GM19324 (cell line): Measurements from ENCODE around the gene MGAT5B.
"Not testable (repeated sequence)": the region's sequence is repeated elsewhere in the genome, so short reads cannot be mapped to it uniquely, and the experiment has no call there.

Source experiments
- ATAC-seq: cut with Tn5 transposase; IDR thresholded peaks from one replicate; pipeline ENCODE4 v1.9.1; 2021; ENCODE audit warnings: mild to moderate bottlenecking, moderate library complexity; ENCODE audit not compliant: unreplicated experiment, low FRiP score

MGAT5B gene

DNA sequence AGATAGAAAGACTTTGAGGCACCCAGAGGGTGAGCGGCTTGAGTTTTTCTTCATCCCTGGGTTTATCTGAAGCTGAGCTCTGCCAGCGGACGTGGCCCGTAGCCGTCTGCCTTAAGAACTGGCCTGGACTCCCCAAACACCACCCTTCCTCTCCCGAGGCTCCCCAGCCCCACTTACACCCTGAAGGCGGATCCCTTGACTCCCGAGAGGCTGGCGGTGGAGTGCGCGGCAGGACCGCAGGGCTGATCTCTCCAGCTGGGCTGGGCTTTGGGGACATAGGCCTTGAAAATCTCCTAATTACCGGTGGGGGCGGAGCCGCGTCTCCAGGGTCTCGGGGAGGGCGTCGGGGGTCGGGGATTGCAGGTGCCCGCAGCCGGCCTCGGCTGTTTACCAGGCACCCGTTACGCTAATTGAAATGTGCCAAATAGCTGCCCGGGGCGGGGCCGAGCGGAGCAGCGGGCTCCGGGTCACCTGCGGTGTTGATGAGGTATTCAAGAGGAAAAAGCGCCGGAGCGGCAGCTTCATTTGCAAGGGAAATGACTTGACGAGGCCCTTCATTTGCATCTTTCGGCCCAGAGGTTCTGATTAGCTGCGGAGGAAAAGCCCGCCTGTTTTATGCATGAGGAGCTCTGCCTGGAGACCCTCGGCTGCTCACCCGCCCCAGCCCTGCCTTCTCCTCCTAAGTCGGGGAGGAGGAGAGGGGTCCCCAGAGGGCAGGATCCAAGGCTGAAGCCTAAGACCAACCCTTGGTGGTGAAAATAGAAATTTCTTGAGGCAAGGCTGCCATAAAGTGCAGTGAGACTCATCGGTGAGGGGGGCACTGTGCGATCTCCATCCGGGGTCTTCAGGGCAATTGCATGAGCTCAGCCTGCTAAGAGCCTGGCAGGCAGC, 100.7 kb downstream of the MGAT5B start:
- no peak for ATAC-seq

DNA sequence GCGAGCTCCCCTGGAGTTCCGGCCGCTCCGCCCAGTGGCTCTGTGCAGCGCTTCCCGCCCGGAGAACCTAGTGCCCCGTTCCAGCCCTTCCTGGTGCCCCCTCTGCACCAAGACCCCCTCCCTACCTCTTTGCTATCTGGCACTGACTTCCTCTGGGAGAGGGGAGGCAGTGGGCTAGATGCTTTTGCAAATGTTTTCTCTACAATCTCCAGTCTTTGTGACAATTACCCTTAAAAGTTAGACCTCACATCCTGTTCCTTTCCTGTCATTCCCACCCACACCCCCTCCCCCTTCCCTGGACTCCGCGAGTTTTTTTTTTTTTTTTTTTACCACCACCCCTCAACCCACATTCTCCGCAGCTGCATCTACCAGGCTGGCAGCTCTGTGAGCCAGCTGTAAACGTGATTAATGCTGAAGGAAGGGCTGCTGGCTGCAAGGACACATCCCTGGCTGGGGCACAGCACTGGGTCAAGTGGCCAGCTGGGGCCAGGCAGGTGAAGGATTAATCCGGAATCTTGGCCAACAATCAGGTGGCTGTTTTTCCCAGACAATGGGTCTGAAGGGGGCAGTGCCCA, 101.5 kb downstream of the MGAT5B start:
- ATAC-seq, result no peak

DNA sequence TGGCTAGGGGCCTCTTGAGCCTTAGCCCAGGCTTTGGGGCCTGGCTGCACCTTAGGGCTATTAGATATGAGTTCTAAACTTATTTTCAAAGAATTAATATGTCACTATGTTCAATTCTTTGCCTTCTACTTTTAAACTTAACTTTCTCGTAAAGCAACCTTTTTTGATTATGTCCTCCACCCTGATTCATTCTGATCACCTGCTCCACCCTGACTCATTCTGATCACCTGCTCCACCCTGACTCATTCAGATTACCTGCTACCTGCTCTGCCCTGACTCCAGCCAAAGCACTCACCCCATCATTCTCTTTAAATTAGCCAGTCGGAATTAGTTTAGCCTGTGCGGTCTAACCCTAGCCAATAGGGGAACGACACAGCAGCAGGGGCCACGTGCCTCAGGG, 102.0 kb downstream of the MGAT5B start:
- ATAC-seq, result not testable (repeated sequence)

GRCh38 chr17:76972046-76972641, 103.9 kb downstream of the MGAT5B start:
- no peak for ATAC-seq

DNA sequence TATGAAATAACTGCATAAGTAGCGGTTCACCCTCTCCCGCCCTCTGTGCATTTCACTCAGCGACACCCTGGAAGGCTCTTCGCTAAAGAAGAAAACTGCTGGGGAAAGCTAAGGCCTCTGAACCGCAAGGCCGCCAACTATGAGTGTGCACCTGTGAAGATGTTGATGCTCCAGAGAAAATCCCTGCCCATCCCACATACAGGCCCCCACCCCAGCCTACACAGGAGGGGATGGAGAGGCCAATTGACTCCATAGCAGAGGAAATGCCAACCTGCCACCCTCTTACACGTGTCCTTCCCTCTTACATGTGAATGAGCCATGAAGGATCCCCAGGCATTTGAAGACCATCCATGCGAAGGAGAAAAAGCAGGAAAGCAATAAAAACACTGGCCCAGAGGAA, 104.8 kb downstream of the MGAT5B start:
- ATAC-seq, result no peak

- no peak for ATAC-seq
Observed at GRCh38 chr17:76974721-76975120, 106.5 kb downstream of the MGAT5B start.

DNA sequence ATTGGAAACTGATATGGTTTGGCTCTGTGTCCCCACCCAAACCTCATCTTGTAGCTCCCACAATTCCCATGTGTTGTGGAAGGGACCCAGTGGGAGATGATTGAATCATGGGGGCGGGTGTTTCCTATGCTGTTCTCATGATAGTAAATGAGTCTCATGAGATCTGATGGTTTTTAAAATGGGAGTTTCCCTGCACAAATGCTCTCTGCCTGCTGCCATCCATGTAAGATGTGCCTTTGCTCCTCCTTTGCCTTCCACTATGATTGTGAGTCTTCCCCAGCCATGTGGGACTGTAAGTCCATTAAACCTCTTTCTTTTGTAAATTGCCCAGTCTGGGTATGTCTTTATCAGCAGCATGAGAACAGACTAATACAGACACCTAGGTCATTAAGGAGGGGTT, 109.8 kb downstream of the MGAT5B start:
- ATAC-seq, result not testable (repeated sequence)

GRCh38 chr17:76981545-76982295, 113.5 kb downstream of the MGAT5B start:
- ATAC-seq, result no peak

- no peak for ATAC-seq
Observed at GRCh38 chr17:76982408-76983074, 114.3 kb downstream of the MGAT5B start.

DNA sequence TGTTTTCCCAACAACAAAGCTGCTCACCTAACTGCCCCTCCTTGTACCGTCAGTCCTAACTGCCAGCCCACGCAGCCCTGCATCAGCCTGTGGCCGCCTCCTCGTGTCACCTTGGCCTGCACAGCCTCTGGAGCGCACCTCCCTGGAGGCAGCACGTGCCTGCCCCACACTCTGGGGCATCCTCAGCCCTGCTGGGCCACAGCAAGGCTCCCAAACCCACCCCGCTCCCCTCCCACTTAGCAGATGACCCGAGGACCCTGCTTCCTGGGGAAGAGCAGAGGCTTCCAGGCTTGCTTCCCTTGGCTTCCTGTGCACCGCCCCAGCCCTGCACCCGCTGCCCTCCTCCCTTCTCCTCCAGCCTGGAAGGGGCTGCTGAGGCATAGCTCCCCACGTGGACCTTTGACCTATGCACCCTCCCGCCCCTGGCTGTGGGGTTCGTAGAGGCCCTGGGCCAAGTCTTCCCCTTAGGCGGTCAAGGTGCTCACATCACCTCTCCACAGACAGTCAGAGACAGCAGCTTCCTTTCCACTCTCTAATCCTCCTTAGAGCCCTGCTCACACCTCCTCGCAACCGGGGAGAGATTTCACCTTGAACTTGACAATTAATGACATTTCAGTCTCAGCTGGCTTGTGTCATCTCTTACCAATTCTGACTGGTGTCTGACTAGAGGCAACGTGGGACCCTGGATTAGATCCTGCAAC, 115.0 kb downstream of the MGAT5B start:
- no peak for ATAC-seq

DNA sequence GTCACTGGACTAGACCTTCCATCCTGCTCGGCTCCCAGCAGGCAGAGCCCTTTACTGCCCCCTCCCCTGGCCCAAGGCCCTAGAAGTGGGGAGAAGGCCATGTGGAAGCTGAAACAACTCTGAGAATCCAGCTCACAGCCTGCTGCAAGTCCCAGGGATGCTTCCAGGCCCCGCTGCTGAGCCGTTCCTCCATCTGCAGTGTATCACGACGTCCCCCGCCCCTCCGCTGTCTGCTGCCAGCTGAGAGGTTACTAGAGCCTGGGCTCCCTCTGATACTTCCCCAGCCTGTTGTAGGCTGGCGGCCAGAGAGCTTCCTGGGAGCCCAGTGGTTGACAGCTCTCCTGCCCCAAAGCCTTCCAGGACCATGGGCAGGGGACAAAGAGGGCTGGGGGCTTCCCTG, 118.2 kb downstream of the MGAT5B start:
- ATAC-seq, result no peak

DNA sequence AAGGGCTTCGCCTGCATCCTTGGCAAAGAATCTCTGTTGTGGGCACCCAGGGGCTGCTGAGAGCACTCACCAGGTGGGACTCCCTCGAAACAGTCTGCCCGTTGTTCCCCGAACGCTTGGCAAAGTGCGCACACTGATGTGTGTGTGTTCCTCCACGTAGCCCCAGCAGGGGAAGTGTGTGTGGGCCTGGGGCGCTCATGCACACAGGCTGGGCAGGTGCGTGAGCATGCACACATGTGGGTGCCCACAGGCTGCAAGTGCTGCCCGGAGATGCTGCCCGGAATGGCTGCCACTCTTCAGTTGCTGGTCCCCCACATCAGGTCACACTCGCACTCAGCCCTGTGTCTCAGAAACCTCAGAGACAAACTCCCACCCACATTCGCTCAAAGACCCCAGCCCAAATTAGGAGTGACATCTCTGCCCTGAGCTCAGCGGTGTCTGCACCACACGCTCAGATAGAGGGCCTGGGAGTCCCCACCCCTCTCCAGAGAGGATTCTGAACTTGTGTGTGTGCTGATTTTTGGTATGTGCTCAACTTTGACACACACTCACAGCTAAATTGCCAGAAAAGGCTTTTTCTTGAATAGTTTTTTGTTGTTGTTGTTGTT, 119.4 kb downstream of the MGAT5B start:
- ATAC-seq, result no peak

- no peak for ATAC-seq
Observed at GRCh38 chr17:76988796-76989195, 120.6 kb downstream of the MGAT5B start.

DNA sequence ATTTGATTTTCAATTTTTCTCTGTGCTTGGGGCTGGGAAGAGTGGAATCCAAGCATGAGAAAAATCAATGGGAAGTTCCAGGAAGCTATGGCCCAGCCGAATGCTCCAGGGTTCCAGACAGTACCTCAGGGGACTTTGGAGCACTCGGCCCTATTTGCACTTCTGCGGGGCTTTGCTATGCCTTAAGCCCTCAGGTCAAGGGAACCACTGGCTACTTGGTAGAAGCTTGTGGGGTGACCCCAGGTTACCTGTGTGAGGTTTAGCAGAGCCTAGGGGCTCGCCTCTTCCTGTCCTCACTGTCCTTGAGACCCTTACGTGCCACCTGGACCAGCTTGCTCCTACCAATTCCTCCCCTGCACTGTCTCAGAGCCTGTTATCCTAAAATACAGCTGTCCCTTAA, 121.3 kb downstream of the MGAT5B start:
- ATAC-seq, result no peak

GRCh38 chr17:76992891-76993290, 124.7 kb downstream of the MGAT5B start:
- ATAC-seq, result no peak

DNA sequence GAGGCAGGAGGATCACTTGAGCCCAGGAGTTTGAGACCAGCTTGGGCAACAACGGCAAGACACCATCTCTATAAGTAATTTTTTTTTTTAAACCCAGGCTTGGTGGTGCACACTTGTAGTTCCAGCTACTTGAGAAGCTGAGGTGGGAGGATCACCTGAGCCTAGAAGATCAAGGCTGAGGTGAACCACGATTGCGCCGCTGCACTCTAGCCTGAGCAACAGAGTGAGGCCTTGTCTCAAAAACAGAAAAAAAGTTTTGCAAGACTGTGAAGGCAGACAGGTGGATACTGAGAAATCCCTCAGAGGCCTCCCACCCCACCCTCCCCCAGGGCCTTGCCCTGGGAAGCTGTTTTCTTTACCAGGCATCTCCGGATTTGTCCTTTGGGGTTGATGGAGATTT, 125.4 kb downstream of the MGAT5B start:
- ATAC-seq, result no peak

DNA sequence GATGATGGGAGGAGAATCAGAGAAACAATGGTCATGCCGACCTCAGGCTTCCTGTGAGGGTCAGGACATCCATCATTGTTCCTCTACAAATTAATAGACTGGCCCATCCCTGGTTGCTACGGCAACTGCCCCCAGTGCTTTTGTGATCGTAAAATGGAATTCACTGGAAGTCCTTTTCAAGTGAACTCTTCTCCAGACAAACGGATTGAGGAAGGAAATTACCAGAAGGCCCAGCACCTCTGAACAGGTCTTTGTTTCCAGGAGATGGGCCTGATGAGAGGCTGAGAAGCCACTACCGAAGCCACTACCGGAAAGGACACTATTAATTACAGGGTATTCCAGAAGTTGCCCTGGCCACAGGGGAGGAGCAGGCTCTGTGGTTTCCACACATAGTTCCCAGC, 126.0 kb downstream of the MGAT5B start:
- no peak for ATAC-seq

- ATAC-seq, result no peak
Observed at GRCh38 chr17:76995387-76996105, 127.3 kb downstream of the MGAT5B start.
